Endothelial cell of umbilical vein (primary cell): ENCODE measurements around the gene SCAI. TPM values are rescaled to one million over a fixed set of nuclear protein-coding genes. Genes with fewer than 3 reads are reported as not detected.

Experiments used
- BruUV-seq: library from RNA; stranded (reverse); fragments of 400-500 nt; replicated peaks from 2 replicates; lab custom pipeline; 2021; lab: Mats Ljungman, UMichigan
- CTCF ChIA-PET: fragments of 300-600, 350-600 bp; sonication (Branson Sonifier 250); formaldehyde crosslinking; loops from one replicate; lab custom pipeline; 2021; ENCODE audit warnings: antibody characterized with exemption, inconsistent platforms; lab: Charles Lee
- POLR2A ChIA-PET: fragments of 300-600, 350-600 bp; sonication (Branson Sonifier 250); formaldehyde crosslinking; loops from one replicate; lab custom pipeline; 2021; ENCODE audit warnings: antibody characterized with exemption, inconsistent platforms; lab: Charles Lee
- DNase-seq: peaks from one replicate; pipeline ENCODE4 v3.0.0-alpha.2; 2011; ENCODE audit warnings: low read depth, low spot score
- FAIRE-seq: peaks from 2 replicates; lab custom pipeline; 2011; peaks lifted over from hg19 to GRCh38; lab: Jason Lieb, UNC
- H2AFZ ChIP-seq: 2 replicates; pipeline ENCODE4 v1.6.0; 2012; ENCODE audit warnings: low read depth, low read length, control low read depth, inconsistent platforms
- H3K27ac ChIP-seq: 2 replicates; pipeline ENCODE4 v1.5.1; 2011; ENCODE audit warnings: low read depth, mild to moderate bottlenecking, control low read depth, low read length, moderate library complexity; ENCODE audit not compliant: insufficient read depth
- H3K27me3 ChIP-seq, 2 experiments: 2 replicates each; pipeline versions ENCODE4 v1.6.0 to v1.6.1; 2011; ENCODE audit warnings: low read length in 2 of 2, mixed read lengths in 1 of 2; ENCODE audit not compliant: control insufficient read depth in 2 of 2, insufficient read depth in 2 of 2
- H3K36me3 ChIP-seq, 2 experiments: 2 replicates in 1 of 2; 3 replicates in 1 of 2; pipeline ENCODE4 v1.5.1; 2011; ENCODE audit warnings: low read length in 2 of 2, mild to moderate bottlenecking in 1 of 2, moderate library complexity in 1 of 2; ENCODE audit not compliant: control insufficient read depth in 2 of 2, insufficient read depth in 2 of 2; ENCODE audit errors: extremely low read depth in 1 of 2
- H3K4me1 ChIP-seq: 3 replicates; pipeline ENCODE4 v1.5.1; 2011; ENCODE audit warnings: mild to moderate bottlenecking, low read length; ENCODE audit not compliant: control insufficient read depth, insufficient read depth; ENCODE audit errors: extremely low read depth
- H3K4me2 ChIP-seq: 2 replicates; pipeline ENCODE4 v1.6.1; 2011; ENCODE audit warnings: low read length, control low read depth, mixed read lengths; ENCODE audit not compliant: insufficient read depth
- H3K4me3 ChIP-seq, 3 experiments: fragments of 200-600 bp in 1 of 3; sonication (generic), shearing (Covaris generic) in 1 of 3; replicated peaks in 1 of 3; 2 replicates each; pipeline ENCODE4 v1.5.1; 2011 to 2016; ENCODE audit warnings: control low read depth in 3 of 3, low read length in 3 of 3, mild to moderate bottlenecking in 2 of 3, inconsistent platforms in 1 of 3, low read depth in 1 of 3, moderate library complexity in 1 of 3; ENCODE audit not compliant: insufficient read depth in 1 of 3
- H3K79me2 ChIP-seq: 2 replicates; pipeline ENCODE4 v1.6.0; 2012; ENCODE audit warnings: low read length, inconsistent platforms; ENCODE audit not compliant: control insufficient read depth, insufficient read depth
- H3K9ac ChIP-seq: replicated peaks from 2 replicates; pipeline ENCODE3; 2011; ENCODE audit warnings: low read length, control low read depth; ENCODE audit not compliant: insufficient read depth; ENCODE audit errors: extremely low read depth
- H3K9me1 ChIP-seq: replicated peaks from 3 replicates; pipeline ENCODE4 v1.6.0; 2011; ENCODE audit warnings: mild to moderate bottlenecking, low read length; ENCODE audit not compliant: control insufficient read depth, insufficient read depth; ENCODE audit errors: extremely low read depth
- H3K9me3 ChIP-seq: replicated peaks from 2 replicates; pipeline ENCODE4 v1.5.1; 2012; ENCODE audit warnings: low read length, inconsistent platforms; ENCODE audit not compliant: control insufficient read depth, insufficient read depth
- H4K20me1 ChIP-seq: replicated peaks from 2 replicates; pipeline ENCODE3; 2011; ENCODE audit warnings: mild to moderate bottlenecking, low read length; ENCODE audit not compliant: control insufficient read depth, insufficient read depth; ENCODE audit errors: extremely low read depth
- EZH2 ChIP-seq: IDR thresholded peaks from 2 replicates; pipeline ENCODE4 v1.6.1; 2012; ENCODE audit warnings: borderline replicate concordance, low read depth, mild to moderate bottlenecking, moderate library complexity, low read length, inconsistent platforms; ENCODE audit not compliant: severe bottlenecking
- FOS ChIP-seq: IDR thresholded peaks from 2 replicates; pipeline ENCODE4 v1.6.1; 2011; ENCODE audit warnings: mild to moderate bottlenecking, low read length, moderate library complexity, borderline replicate concordance; ENCODE audit not compliant: insufficient read depth
- GATA2 ChIP-seq: IDR thresholded peaks from 2 replicates; pipeline ENCODE4 v1.7.0; 2011; ENCODE audit warnings: low read depth, mild to moderate bottlenecking, moderate library complexity, mixed read lengths, low read length; ENCODE audit not compliant: insufficient read length, insufficient read depth
- JUN ChIP-seq: IDR thresholded peaks from 2 replicates; pipeline ENCODE4 v1.6.1; 2011; ENCODE audit warnings: borderline replicate concordance, low read depth; ENCODE audit not compliant: insufficient read length, insufficient read depth
- MAX ChIP-seq: IDR thresholded peaks from 2 replicates; pipeline ENCODE4 v1.6.1; 2011; ENCODE audit not compliant: insufficient read depth, insufficient read length
- MYC ChIP-seq: IDR thresholded peaks from one replicate; pipeline ENCODE4 v1.6.1; 2011; ENCODE audit warnings: mild to moderate bottlenecking, low read depth, low read length
- POLR2A ChIP-seq: IDR thresholded peaks from 2 replicates; pipeline ENCODE4 v1.6.1; 2012; ENCODE audit warnings: low read depth, mild to moderate bottlenecking, control low read depth, low read length
- POLR2AphosphoS5 ChIP-seq: IDR thresholded peaks from 2 replicates; pipeline ENCODE4 v1.6.1; 2012; ENCODE audit warnings: low read depth, mild to moderate bottlenecking, control low read depth, low read length, moderate library complexity; ENCODE audit not compliant: insufficient read depth
- dilution Hi-C: fragments of 300-500 bp; cut with MboI; formaldehyde crosslinking; loops from one replicate; pipeline ENCODE4 v1.15.0; 2019; ENCODE audit warnings: low sequenced_read_pairs; ENCODE audit not compliant: extremely low pct_ligation_motif_present
- intact Hi-C: fragments of 100-400 bp; cut with micrococcal nuclease; formaldehyde crosslinking; loops from one replicate; pipeline ENCODE4 v1.10.0; 2022
- polyA plus RNA-seq, 4 experiments: library from polyadenylated mRNA; depleted of rRNA in 3 of 4; stranded (reverse) in 3 of 4; unstranded in 1 of 4; fragments of >200 nt; gene quantifications; 2 replicates each; pipeline versions ENCODE4 v1.2.1 to v1.2.3, GENCODE V29; 2011 to 2012; ENCODE audit warnings: missing spikeins in 1 of 4
- total RNA-seq: library from RNA; stranded (reverse); gene quantifications from 2 replicates; pipeline ENCODE4 v1.2.3, GENCODE V29; 2021
- TF ChIP-seq, protein P1 (sequence below), 2 donors: IDR thresholded peaks; 1 replicate in 1 of 2; 2 replicates in 1 of 2; pipeline ENCODE4 v1.5.1; 2011; ENCODE audit warnings: low read length in 2 of 2, mild to moderate bottlenecking in 2 of 2, moderate library complexity in 2 of 2, control low read depth in 1 of 2, inconsistent platforms in 1 of 2, low read depth in 1 of 2; ENCODE audit not compliant: insufficient read depth in 1 of 2; ENCODE audit errors: extremely low read depth in 1 of 2

The SCAI gene
- total and polyA plus RNA-seq, 2 donors (not counting 3 experiments of a cell fraction or from before 2014, with no cell fraction given): 2.0 to 9.3 TPM

DNA sequence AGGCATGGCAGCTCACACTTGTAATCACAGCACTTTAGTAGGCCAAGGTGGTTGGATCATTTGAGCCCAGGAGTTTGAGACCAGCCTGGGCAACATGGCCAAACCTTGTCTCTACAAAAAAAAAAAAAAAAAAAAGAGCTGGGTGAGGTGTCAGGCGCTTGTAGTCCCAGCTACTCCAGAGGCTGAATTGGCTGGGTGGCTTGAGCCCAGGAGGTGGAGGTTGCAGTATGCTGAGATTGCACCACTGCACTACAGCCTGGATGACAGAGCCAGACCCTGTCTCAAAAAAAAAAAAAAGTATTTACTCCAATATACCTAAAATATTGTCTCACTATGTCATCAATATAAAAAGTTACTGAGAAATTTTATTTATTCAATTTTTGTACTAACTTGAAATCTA is 2.8 kb downstream of the SCAI start:
- no peak overlapping the region for H2AFZ ChIP-seq
- no peak overlapping the region for H3K9ac ChIP-seq
- no peak overlapping the region for H3K4me2 ChIP-seq
- CTCF ChIA-PET: interaction anchor here (1.0 to 1.4 kb wide), 2 partner anchors 287 to 368 kb away, joined by 3 read pairs; partner anchors contain the start of gene WDR38
- TF ChIP-seq JUN: no peak
- TF ChIP-seq, protein P1, sequence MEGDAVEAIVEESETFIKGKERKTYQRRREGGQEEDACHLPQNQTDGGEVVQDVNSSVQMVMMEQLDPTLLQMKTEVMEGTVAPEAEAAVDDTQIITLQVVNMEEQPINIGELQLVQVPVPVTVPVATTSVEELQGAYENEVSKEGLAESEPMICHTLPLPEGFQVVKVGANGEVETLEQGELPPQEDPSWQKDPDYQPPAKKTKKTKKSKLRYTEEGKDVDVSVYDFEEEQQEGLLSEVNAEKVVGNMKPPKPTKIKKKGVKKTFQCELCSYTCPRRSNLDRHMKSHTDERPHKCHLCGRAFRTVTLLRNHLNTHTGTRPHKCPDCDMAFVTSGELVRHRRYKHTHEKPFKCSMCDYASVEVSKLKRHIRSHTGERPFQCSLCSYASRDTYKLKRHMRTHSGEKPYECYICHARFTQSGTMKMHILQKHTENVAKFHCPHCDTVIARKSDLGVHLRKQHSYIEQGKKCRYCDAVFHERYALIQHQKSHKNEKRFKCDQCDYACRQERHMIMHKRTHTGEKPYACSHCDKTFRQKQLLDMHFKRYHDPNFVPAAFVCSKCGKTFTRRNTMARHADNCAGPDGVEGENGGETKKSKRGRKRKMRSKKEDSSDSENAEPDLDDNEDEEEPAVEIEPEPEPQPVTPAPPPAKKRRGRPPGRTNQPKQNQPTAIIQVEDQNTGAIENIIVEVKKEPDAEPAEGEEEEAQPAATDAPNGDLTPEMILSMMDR (IDR thresholded peaks at IDR 0.05; ENCODE audit: extremely low read depth in 1 of 2, insufficient read depth in 1 of 2, low read depth in 1 of 2, low read length in 2 of 2): no peak
- no peak for TF ChIP-seq POLR2A
- no peak for TF ChIP-seq POLR2AphosphoS5
- TF ChIP-seq MAX: no peak
- TF ChIP-seq MYC: no peak
- no peak for TF ChIP-seq GATA2
- no peak for TF ChIP-seq FOS
- TF ChIP-seq EZH2: no peak
- BruUV-seq: no TSS peak
- no peaks in the 10 kb centered on the region for H3K36me3 ChIP-seq
- H3K4me3 ChIP-seq: no peak overlapping the region
- FAIRE-seq (no peak), DNase-seq (no peak)
- POLR2A ChIA-PET: interaction anchor here (0.7 kb wide), 1 partner anchor 29 kb away, joined by 8 read pairs; no protein-coding TSS in a partner anchor
- no peak overlapping the region for H3K27ac ChIP-seq
- H3K9me1 ChIP-seq: no peaks in the 10 kb centered on the region
- H3K4me1 ChIP-seq: peaks cover 6% of the 10 kb centered on the region
- intact Hi-C loops (no loop called here), dilution Hi-C loops (no loop called here)
- no peaks in the 10 kb centered on the region for H3K79me2 ChIP-seq
- H3K27me3 ChIP-seq: no peaks in the 10 kb centered on the region
- H4K20me1 ChIP-seq: no peaks in the 10 kb centered on the region
- H3K9me3 ChIP-seq: no peaks in the 10 kb centered on the region
